GM12892 (cell line): ENCODE measurements around the gene HHIPL1.

Source experiments
- POLR2A ChIP-seq: IDR thresholded peaks from 2 replicates; pipeline ENCODE4 v1.6.1; 2011; ENCODE audit warnings: low read depth, low read length, control low read depth
- POLR2AphosphoS5 ChIP-seq: IDR thresholded peaks from 2 replicates; pipeline ENCODE4 v1.6.1; 2011; ENCODE audit warnings: low read depth, low read length, control low read depth
- TAF1 ChIP-seq: IDR thresholded peaks from 2 replicates; pipeline ENCODE4 v1.6.1; 2011; ENCODE audit warnings: low read depth, mild to moderate bottlenecking, control low read depth, low read length, borderline replicate concordance

- TF ChIP-seq POLR2A (no peak), POLR2AphosphoS5 (no peak), TAF1 (no peak)
Measured at GRCh38 chr14:99679111-99679510, 34.2 kb downstream of the HHIPL1 start.
